HG03460 (cell line): ENCODE measurements around the gene BTAF1.
A peak's percentile ranks its signal among the peaks of the same experiment; 100 is the strongest.
"Not testable (repeated sequence)": the region's sequence is repeated elsewhere in the genome, so short reads cannot be mapped to it uniquely, and the experiment has no call there.

Source experiments
- ATAC-seq: cut with Tn5 transposase; IDR thresholded peaks from one replicate; pipeline ENCODE4 v1.9.1; 2021; ENCODE audit not compliant: unreplicated experiment

The BTAF1 gene

DNA sequence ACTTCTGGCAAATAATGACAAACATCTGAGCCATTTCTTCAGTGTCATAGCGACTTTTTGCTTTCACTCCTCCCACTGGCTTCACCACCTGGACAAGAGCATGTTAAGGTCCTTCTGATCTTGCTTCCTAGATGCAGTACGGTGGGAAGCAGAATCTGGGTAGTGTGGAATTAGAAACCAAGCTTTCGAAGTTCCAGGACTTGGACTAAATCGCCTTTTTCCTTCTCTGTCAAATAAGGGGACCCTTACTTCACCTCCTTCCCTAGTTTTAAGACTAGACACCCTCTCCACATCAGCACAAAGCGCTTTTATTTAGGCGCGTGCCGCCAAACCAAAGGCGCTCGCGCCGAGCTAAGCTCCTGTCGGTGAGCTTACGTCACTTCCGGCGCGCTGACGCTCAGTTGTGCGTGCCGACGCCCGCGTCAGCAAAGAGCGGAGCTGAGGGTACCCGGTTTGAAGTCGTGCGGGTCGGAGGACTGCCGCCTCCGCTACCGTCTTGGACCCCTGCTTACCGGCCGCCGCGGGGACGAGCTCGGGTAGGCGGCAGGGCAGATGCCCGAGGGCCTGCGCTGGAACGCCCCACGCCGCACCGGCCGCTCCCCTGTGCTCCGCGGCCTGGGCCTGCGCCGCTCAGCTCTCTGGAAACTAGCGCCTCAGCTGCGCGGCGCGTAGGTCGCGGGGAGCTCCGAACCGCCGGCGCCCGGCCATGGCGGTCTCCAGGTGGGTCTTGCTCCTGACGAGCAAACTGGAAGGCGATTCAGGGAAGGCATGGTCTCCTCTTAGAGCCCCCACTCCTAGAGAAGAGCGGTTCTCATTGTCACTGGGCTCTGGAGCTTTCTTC, at the start of gene BTAF1:
Gene BTAF1 (plus strand): TSS at position 400 of the 841 bp plus-strand sequence. CDS start 307 bp downstream, at position 707.
- peak; percentile 99 for ATAC-seq

DNA sequence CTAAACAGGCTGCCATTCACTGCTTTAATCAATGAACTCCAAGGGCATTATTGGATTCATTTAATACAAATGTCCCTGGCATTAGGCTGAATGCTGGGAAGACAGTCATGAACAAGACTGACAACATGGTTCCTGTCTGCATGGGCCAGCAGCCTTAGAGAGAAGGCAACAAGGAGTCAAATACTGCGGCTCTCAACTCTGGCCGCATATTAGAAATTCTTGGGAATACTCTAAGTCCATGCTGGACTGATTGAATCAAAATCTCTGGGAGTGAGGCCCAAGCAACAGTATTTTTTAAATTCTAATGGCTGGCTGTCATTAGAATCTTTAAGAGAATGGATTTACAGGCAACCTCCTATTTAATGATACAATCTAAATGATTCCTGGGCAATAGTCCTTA, 48.4 kb upstream of the BTAF1 start:
- no peak for ATAC-seq

GRCh38 chr10:91875779-91876178, 47.8 kb upstream of the BTAF1 start:
- ATAC-seq, result no peak

DNA sequence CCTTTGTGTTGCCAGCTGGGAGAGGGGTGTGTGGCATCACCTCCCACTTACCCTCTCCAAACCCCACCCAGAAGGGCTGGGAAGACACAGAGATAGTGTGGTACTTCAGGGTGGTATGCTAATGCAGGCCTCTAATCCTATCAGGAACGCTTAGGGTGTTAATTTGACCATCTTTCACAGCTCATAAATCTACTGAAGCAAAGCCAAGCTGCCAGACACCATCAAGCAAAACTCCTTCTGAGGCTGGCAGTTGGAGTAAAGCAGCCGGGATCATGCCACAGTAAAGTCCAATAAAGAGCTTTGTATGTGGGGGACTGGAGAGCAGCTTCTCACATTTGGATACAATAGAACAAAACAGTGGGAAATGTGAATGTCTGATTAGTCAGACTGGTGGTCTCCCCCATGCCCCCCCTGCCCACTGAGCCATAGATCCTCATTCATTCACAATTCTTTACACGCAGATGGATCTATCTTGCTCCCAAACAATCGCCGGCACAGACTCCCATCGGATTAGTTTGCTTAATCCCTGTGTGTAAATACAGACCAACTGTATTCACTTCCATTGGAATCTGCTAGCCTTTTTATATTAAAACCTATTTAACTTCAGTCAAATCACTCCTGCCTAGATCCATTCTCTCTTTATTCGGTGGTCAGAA, 43.9 kb upstream of the BTAF1 start:
- no peak for ATAC-seq

DNA sequence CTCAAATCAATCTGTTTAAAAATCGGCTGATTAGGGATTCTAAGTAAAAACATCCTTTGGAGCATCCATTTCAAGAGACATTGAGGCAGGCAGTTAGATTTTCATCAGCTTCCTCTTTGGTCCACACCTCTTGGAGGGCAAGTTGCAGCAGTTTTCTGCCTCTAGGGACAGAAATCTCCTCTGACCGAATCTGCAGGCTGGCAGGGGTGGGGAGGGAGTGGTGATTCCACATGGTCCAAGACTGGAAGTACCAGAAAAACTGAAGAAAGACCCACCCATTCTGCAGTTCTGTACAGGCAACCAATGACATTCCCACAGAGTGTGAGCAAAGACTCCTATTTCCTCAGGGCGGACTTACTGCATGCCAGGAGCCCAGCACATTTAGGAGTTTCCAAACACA, 43.3 kb upstream of the BTAF1 start:
- ATAC-seq, result no peak

- no peak for ATAC-seq
Measured at GRCh38 chr10:91883549-91884444, 39.8 kb upstream of the BTAF1 start.

DNA sequence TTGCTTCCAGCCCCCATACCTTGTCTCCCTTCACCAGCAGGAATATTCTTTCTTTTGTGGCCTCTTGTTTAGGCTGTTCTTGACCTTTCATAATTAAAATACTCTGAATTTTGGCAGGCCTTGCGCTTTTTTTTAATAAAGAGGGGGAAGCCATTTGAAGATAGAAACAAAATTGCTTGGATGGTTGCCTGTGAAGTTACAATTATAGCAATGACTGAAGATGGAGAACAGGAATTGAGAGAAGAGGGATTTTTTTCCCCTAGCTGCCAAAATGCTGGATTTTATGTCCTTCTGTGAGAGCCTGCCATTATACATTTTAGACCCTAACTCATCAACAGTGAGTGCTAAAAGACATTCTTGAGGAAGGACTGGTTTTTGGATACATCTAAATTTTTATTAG, 39.0 kb upstream of the BTAF1 start:
- no peak for ATAC-seq

- ATAC-seq, result no peak
Measured at GRCh38 chr10:91885362-91886079, 38.0 kb upstream of the BTAF1 start.

DNA sequence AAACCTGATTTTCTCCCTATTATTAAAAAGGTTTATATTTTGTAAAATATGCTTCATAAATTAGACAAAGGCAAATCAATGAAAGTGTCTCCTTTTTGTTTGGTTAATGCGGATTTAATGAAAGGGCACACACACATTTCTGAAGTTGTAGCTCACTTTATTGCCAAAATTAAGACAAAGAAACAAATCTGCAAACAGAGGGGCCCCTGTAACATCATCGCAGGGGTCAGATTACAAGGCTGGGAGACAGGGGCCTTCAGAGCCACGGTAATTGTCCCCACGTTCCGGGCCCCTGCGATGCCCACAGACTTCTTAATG, 36.7 kb upstream of the BTAF1 start:
- no peak for ATAC-seq

DNA sequence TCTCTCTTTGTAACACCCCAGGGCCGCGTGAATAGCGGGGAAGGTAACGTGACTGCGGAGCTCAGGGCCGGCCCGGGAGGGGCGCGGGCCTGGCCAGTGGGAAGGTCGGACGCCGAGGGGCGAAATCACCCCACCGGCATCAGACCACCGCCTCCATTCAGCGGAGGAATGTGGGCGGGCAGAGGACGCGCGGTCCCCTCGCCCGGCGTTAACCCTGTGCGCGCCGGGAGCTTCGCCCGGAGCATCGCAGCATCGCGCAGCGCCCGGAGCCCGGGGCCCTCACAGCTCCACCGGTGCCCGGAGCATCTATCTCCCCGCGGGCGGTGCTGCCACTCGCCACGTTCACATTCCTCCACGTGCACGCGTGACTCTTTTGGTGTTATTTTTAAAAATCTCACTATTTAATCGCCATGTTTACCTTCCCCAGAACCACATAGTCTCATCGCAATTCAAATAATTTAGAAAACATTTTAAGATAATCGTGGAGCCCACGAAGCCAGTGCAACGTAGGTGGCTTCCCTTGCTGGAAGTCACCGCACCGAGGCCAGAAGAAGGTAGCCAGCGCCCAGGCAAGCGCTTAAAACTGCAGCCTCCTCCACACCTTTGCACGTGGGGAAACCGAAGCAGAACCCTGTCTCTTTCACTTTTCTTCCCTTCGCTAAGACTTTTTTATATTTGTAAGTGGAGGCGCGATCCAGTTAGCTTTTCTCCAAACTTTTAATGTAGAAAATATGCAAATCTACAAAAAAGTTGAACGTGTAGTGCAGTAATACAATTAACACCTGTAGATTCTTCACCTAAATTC, 36.1 kb upstream of the BTAF1 start:
- no peak for ATAC-seq

DNA sequence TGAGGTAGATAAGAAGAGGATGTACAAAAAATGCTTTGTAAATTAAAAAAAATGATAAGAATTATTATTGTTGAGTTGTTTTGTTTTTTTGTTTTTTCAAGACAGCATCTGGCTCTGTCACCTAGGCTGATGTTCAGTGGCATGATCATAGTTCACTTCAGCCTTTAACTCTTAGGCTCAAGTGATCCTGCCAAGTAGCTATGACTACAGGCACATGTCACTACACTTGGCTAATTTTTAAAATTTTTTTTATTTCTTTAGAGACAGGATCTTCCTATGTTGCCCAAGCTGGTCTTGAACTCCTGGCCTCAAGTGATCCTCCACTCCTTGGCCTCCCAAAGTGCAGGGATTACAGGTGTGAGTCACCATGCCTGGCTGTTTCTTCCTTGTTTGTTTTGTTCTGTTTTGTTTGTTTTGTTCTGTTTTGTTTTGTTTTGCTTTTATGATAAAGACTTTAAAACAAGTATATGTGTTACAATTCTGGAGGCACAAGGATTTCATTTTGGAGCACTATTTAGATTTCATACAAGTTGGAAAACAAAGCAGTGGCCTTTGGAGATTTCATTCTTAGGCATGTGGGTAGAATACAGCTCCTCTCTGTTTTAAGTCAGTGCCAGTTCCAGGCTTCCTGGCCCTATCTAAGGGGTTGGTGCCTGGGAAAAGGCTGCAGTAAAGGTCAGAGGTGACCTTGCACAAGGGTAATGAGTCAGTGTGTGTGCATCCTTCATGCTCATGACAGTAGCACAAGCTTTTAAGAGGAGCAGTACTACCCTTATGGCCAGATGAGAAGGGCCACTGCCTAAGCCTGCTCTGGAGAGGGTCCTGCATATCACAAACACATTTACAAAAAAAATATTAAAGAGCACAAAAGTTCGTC, 32.2 kb upstream of the BTAF1 start:
- no peak for ATAC-seq

GRCh38 chr10:91893051-91893450, 30.5 kb upstream of the BTAF1 start:
- ATAC-seq, result no peak

DNA sequence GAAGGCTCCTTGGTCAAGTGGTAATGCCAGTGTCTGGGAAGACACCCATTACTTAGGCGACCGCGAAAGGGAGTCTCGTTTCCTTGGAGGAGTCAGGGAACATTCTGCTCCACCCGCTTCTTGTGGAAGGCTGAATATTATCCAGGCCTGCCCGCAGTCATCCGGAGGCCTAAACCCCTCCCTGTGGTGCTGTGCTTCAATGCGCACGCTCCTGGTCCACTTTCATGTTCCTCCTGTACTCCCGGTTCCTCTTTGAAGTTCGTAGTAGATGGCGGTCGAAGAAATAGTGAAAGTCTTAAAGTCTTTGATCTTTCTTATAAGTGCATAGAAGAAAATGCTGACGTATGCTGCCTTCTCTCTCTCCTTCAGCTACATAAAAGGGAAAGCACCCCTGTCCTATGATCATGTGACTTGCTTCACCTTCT, 29.3 kb upstream of the BTAF1 start:
- ATAC-seq, result not testable (repeated sequence)

DNA sequence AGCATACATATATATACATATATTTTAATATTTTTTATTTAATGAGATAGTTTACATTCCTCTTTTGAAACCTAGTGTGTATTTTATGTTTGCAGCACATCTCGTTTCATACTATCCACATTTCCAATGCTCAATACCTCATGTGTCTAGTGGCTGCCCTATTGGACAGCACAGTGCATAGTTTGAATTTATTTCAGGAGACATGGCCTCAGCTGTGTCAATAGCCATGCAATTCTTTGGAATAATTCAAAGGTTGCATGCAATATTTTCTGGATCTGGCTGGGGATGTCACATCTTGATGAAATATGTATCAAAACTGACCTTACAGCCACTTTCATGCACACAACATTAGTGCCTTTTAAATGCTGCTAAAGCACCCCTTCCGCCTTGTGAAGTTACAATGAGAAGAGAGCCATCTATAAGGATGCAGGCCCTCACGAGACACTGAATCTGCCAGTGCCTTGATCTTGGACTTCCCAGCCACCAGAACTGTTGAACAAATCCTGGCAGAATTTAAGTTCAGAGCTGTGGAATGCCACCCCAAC, 27.3 kb upstream of the BTAF1 start:
- no peak for ATAC-seq

DNA sequence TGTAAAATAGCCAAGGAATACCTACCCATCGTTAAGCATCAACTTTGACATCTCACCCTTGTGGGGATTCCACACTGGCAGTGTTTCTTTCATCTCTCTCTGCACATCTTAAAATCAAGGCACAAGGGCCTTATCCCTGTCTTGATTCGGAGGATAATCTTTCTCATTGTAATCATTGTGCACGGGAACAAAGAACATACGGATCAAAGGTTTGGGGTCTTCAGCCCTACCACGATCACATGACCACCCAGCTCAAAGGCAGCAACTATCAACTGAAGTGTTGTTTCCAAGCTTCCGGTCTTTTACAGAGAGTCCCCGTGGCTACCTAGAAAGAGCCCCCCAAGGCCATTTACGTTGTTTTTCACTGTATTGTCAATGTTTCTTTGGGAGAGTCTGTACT, 26.1 kb upstream of the BTAF1 start:
- no peak for ATAC-seq

DNA sequence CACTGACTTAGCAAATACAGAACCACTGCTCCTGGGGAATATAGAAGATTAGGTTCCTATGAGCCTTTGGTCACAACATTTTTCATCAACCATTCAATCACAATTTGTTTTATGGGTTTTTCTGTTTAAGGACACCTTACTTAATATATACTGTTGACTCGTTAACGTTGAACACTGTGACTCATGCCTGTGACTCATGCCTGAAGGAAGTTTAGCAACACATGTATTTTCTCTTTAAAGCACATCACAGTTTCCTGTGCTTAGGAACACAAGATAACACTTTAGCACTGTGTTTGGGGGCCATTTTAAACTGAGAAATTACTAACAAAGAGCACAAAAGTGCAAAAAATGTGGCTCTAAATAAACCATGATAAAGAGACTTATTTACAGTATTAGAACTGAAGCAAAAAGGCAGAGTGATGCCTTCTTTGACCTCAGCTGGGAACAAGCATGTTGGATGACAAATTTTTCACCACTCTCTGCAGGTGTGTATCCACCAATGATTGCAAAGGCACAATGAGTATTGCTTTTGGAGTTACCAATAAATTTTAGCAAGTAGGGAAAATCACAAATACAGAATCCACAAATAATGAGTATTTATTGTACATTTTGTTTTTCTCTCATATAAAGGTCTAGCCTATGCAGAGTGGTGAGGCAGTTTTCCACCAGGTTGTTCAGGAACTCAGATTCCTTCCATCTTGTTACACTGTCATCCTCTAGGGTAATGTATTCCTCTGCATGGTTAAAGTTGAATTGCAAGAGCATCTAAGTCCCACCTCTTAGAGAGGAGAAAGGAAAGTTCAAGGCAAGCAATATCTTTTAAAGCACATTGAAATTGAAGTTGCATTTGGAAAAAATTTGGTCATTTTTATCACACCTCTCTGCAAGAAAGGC, 21.5 kb upstream of the BTAF1 start:
- no peak for ATAC-seq

GRCh38 chr10:91907033-91907594, 16.5 kb upstream of the BTAF1 start:
- ATAC-seq, result no peak
